Tibial nerve (tissue), 4 donors: ENCODE data around the gene GHITM. TPM values are rescaled to one million over a fixed set of nuclear protein-coding genes. Genes with fewer than 3 reads are reported as not detected.
"Not testable (repeated sequence)": the region's sequence is repeated elsewhere in the genome, so short reads cannot be mapped to it uniquely, and the experiment has no call there.

Experiments
- DNase-seq, 2 donors: peaks; one replicate each; pipeline ENCODE4 v3.0.0-alpha.2; 2019; ENCODE audit warnings: low spot score in 2 of 2
- H3K27ac ChIP-seq, 4 donors: fragments of 200-600 bp; sonication (generic) in 3 of 4; one replicate each; pipeline ENCODE4 v1.5.1; 2017 to 2019; ENCODE audit warnings: mild to moderate bottlenecking in 1 of 4
- H3K27me3 ChIP-seq, 2 donors: fragments of 200-600 bp; sonication (generic) in 1 of 2; one replicate each; pipeline versions ENCODE4 v1.5.1 to v1.6.0; 2017 to 2019
- H3K36me3 ChIP-seq, 3 donors: fragments of 200-600 bp; sonication (generic); one replicate each; pipeline ENCODE4 v1.5.1; 2018 to 2019
- H3K4me1 ChIP-seq, 4 donors: fragments of 200-600 bp; sonication (generic) in 3 of 4; one replicate each; pipeline ENCODE4 v1.5.1; 2017 to 2019
- H3K4me3 ChIP-seq, 4 donors: fragments of 200-600 bp; sonication (generic) in 3 of 4; one replicate each; pipeline ENCODE4 v1.5.1; 2017 to 2019; ENCODE audit warnings: mild to moderate bottlenecking in 1 of 4, moderate library complexity in 1 of 4
- H3K9me3 ChIP-seq, 4 donors: fragments of 200-600 bp; sonication (generic) in 3 of 4; one replicate each; pipeline ENCODE4 v1.5.1; 2017 to 2019
- CTCF ChIP-seq, 5 experiments: fragments of 200-600 bp in 3 of 5; fragments of 450-650 bp in 2 of 5; sonication (generic) in 3 of 5; IDR thresholded peaks; one replicate each; pipeline ENCODE4 v1.5.1; 2016 to 2019; ENCODE audit warnings: antibody characterized with exemption in 5 of 5, mild to moderate bottlenecking in 3 of 5, moderate library complexity in 2 of 5
- EP300 ChIP-seq, 2 donors: sonication (generic); formaldehyde crosslinking; IDR thresholded peaks; one replicate each; pipeline ENCODE4 v1.6.1; 2017; ENCODE audit warnings: antibody characterized with exemption in 2 of 2, mild to moderate bottlenecking in 1 of 2
- POLR2A ChIP-seq, 2 donors: fragments of 450-650 bp; IDR thresholded peaks; one replicate each; pipeline ENCODE4 v1.6.1; 2017; ENCODE audit warnings: antibody characterized with exemption in 2 of 2, mild to moderate bottlenecking in 2 of 2, moderate library complexity in 2 of 2
- WGBS, 2 donors: methylation state at CpG; one replicate each; pipeline ENCODE4 v1.1.5; 2018; 5-methylcytosine and 5-hydroxymethylcytosine counted together
- total RNA-seq, 4 donors: library from RNA; depleted of rRNA; stranded (reverse); fragments of >200 nt; gene quantifications; one replicate each; pipeline ENCODE4 v1.1.0, GENCODE V29; 2016

GHITM gene
- total RNA-seq, 4 donors from 2014 or later = 77.3 to 150 (median 105) TPM

GRCh38 chr10:84138478-84139125 lies 707 bp upstream of the GHITM start:
- Histone ChIP-seq H3K27me3 (no peaks in the 10 kb centered on the region), H3K9me3 (no peaks in the 10 kb centered on the region), H3K36me3 (peaks cover 0 to 13% (median 8%) of the 10 kb centered on the region in 3 donors), H3K4me3 (peak overlapping the region; percentile 48 to 99 (median 90)), H3K4me1 (peaks cover 0 to 29% (median 14%) of the 10 kb centered on the region in 4 donors), H3K27ac (peak overlapping the region; percentile 92 to 99 (median 96))
- no peak for DNase-seq
- 79 to 81% methylated on average over 20 of the region's 20 CpGs for WGBS, 2 donors
- no peak for TF ChIP-seq EP300 (IDR thresholded peaks at IDR 0.05)
- TF ChIP-seq CTCF (IDR thresholded peaks at IDR 0.05) = no peak
- no peak for TF ChIP-seq POLR2A (IDR thresholded peaks at IDR 0.05)

GRCh38 chr10:84140036-84140379 lies 699 bp downstream of the GHITM start:
- no peaks in the 10 kb centered on the region for H3K27me3 ChIP-seq
- TF ChIP-seq POLR2A (IDR thresholded peaks at IDR 0.05) = no peak
- no peak for TF ChIP-seq EP300 (IDR thresholded peaks at IDR 0.05)
- TF ChIP-seq CTCF (IDR thresholded peaks at IDR 0.05) = no peak
- H3K9me3 ChIP-seq = no peaks in the 10 kb centered on the region
- H3K27ac ChIP-seq = peak overlapping the region; percentile 92 to 99 (median 96)
- peak overlapping the region; percentile 82 to 99 (median 96) for H3K4me3 ChIP-seq
- peak in 1 of 2 donors; percentile 5 for DNase-seq
- WGBS, 2 donors = 6 to 15% methylated on average over 11 to 12 of the region's 12 CpGs
- H3K36me3 ChIP-seq = peaks cover 0 to 27% (median 19%) of the 10 kb centered on the region in 3 donors
- H3K4me1 ChIP-seq = peaks cover 0 to 29% (median 14%) of the 10 kb centered on the region in 4 donors

GRCh38 chr10:84147347-84147746 lies 8.0 kb downstream of the GHITM start:
- Histone ChIP-seq H3K4me1 (peaks cover 0 to 4% (median 0%) of the 10 kb centered on the region in 4 donors), H3K36me3 (peaks cover 0 to 95% (median 42%) of the 10 kb centered on the region in 3 donors)
- no peak for TF ChIP-seq POLR2A (IDR thresholded peaks at IDR 0.05)

GRCh38 chr10:84148006-84148597 lies 8.8 kb downstream of the GHITM start:
- H3K27ac ChIP-seq, H3K4me3 ChIP-seq: not testable (repeated sequence)
- WGBS, 2 donors = 81 to 86% methylated on average over 9 of the region's 9 CpGs

More at GRCh38 chr10:84147347-84147746, 8.0 kb downstream of the GHITM start:
- no peak for DNase-seq
- H3K27ac ChIP-seq = no peak overlapping the region
- H3K27me3 ChIP-seq = no peaks in the 10 kb centered on the region
- H3K4me3 ChIP-seq = no peak overlapping the region
- H3K9me3 ChIP-seq = no peaks in the 10 kb centered on the region

GRCh38 chr10:84149854-84150253 lies 10.5 kb downstream of the GHITM start:
- H3K9me3 ChIP-seq = no peaks in the 10 kb centered on the region
- 87 to 98% methylated on average over 2 of the region's 2 CpGs for WGBS, 2 donors
- H3K36me3 ChIP-seq = peaks cover 0 to 95% (median 23%) of the 10 kb centered on the region in 3 donors
- no peaks in the 10 kb centered on the region for H3K4me1 ChIP-seq
- no peak overlapping the region for H3K27ac ChIP-seq
- H3K27me3 ChIP-seq = no peaks in the 10 kb centered on the region
- H3K4me3 ChIP-seq = no peak overlapping the region
- no peak for TF ChIP-seq EP300 (IDR thresholded peaks at IDR 0.05)
- TF ChIP-seq CTCF (IDR thresholded peaks at IDR 0.05) = no peak
- no peak for TF ChIP-seq POLR2A (IDR thresholded peaks at IDR 0.05)
- DNase-seq = no peak

More at GRCh38 chr10:84148006-84148597, 8.8 kb downstream of the GHITM start:
- not testable (repeated sequence) for H3K4me1 ChIP-seq, DNase-seq, H3K27me3 ChIP-seq, H3K9me3 ChIP-seq
- peak; percentile 28 to 73 (median 56) for TF ChIP-seq CTCF (IDR thresholded peaks at IDR 0.05)
- H3K36me3 ChIP-seq = peaks cover 0 to 95% (median 39%) of the 10 kb centered on the region in 3 donors
